HG03354 (cell line): ENCODE data around the gene RFC5.
"Not testable (repeated sequence)": the region's sequence is repeated elsewhere in the genome, so short reads cannot be mapped to it uniquely, and the experiment has no call there.

Experiments used
- ATAC-seq: cut with Tn5 transposase; IDR thresholded peaks from one replicate; pipeline ENCODE4 v1.9.1; 2021; ENCODE audit warnings: mild to moderate bottlenecking; ENCODE audit not compliant: unreplicated experiment, poor library complexity, severe bottlenecking

The RFC5 gene

GRCh38 chr12:118011961-118012360 is 4.5 kb upstream of the RFC5 start:
- no peak for ATAC-seq

- ATAC-seq, result no peak
Measured at GRCh38 chr12:118013283-118013682, 3.2 kb upstream of the RFC5 start.

GRCh38 chr12:118015306-118015705 is 1.2 kb upstream of the RFC5 start:
- no peak for ATAC-seq

GRCh38 chr12:118015944-118016343 is 559 bp upstream of the RFC5 start:
- ATAC-seq, result no peak

- ATAC-seq, result no peak
Measured at GRCh38 chr12:118017926-118018325, 1.4 kb downstream of the RFC5 start.

- ATAC-seq, result no peak
Measured at GRCh38 chr12:118020036-118020435, 3.5 kb downstream of the RFC5 start.

GRCh38 chr12:118022097-118022727 is 5.7 kb downstream of the RFC5 start:
- not testable (repeated sequence) for ATAC-seq

- no peak for ATAC-seq
Measured at GRCh38 chr12:118022728-118023109, 6.2 kb downstream of the RFC5 start.

- ATAC-seq, result no peak
Measured at GRCh38 chr12:118023301-118023860, 6.9 kb downstream of the RFC5 start.

GRCh38 chr12:118025168-118025567 is 8.7 kb downstream of the RFC5 start:
- no peak for ATAC-seq

- no peak for ATAC-seq
Measured at GRCh38 chr12:118029166-118029565, 12.7 kb downstream of the RFC5 start.

- no peak for ATAC-seq
Measured at GRCh38 chr12:118032188-118032587, 15.7 kb downstream of the RFC5 start.

- ATAC-seq, result no peak
Measured at GRCh38 chr12:118033323-118033722, 16.8 kb downstream of the RFC5 start.

GRCh38 chr12:118033902-118034301 is 17.4 kb downstream of the RFC5 start:
- no peak for ATAC-seq

GRCh38 chr12:118034429-118035189 is 18.1 kb downstream of the RFC5 start:
- ATAC-seq, result no peak

GRCh38 chr12:118035190-118036041 is 18.9 kb downstream of the RFC5 start:
- ATAC-seq, result peak; percentile 74

- ATAC-seq, result no peak
Measured at GRCh38 chr12:118036672-118037411, 20.3 kb downstream of the RFC5 start.

GRCh38 chr12:118038137-118038536 is 21.6 kb downstream of the RFC5 start:
- no peak for ATAC-seq

- no peak for ATAC-seq
Measured at GRCh38 chr12:118042091-118042490, 25.6 kb downstream of the RFC5 start.

- ATAC-seq, result no peak
Measured at GRCh38 chr12:118044075-118044474, 27.6 kb downstream of the RFC5 start.
